ENCODE results near the gene SEC16B.

DNA sequence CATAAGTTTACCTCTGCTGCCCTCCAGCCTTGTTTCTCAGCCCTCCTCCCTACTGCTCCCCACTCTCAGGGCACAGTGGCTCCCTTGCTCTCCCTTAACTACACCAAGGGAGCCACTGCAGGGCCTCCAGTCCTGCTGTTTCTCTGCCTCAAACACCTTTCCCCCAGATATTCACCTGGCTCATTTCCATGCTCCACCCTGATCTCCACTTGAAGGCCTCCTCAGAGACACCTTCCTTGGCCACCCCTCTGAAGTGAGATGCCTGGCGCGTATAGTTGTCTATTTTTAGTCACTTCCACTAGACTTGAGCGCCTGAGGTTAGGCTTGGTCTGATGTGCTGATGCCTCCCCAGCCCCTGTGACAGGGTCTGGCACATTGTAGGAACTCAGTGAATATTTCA is 34.9 kb downstream of the SEC16B start:
- TF ChIP-seq, protein P1, sequence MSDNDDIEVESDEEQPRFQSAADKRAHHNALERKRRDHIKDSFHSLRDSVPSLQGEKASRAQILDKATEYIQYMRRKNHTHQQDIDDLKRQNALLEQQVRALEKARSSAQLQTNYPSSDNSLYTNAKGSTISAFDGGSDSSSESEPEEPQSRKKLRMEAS (IDR thresholded peaks at IDR 0.05): no peak
- no peak for TF ChIP-seq RAD21 (IDR thresholded peaks at IDR 0.05; ENCODE audit: low read depth)
- TF ChIP-seq EP300 (IDR thresholded peaks at IDR 0.05; ENCODE audit: borderline replicate concordance): no peak

All from Ishikawa (cell line).